ENCODE measurements around the gene CD59.

Gene CD59, protein sequence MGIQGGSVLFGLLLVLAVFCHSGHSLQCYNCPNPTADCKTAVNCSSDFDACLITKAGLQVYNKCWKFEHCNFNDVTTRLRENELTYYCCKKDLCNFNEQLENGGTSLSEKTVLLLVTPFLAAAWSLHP

DNA sequence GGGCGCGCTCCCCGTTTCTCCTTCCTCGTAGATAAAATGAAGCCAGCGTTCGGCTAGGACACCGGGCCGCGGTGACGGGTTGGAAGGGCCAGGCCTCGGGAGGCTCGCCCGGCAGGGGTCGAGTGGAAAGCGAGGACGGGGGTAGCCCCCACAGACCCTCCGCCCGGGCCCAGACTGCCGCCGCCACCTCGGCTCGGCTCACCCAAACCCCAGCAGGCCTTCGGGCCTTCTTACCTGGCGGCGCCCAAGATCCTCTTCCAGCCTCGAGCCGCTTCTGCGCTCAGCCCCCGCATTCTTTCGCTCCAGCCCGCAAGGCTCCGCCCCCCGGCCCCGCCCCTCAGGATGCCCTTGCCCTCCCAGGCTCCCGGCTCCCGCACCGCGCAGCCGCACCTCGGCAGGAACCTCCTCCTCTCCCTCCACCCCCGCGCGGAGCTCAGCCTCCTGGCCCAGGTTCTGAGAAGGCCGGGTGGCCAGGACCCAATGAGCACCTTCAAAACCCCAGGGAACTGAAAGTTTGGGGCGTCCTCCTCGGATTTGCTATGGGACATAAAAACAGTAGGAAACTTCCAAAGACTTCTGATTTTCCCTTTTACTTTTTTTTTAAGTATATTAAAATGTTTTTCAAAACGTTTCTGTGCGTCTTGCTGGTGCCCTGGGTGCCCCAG is at the start of gene CD59:
TSS of gene CD59 (minus strand) at position 276 of the 665 bp plus-strand sequence. CDS start 13,978 bp downstream, outside the sequence.
- DNase-seq = peak; percentile 92

DNA sequence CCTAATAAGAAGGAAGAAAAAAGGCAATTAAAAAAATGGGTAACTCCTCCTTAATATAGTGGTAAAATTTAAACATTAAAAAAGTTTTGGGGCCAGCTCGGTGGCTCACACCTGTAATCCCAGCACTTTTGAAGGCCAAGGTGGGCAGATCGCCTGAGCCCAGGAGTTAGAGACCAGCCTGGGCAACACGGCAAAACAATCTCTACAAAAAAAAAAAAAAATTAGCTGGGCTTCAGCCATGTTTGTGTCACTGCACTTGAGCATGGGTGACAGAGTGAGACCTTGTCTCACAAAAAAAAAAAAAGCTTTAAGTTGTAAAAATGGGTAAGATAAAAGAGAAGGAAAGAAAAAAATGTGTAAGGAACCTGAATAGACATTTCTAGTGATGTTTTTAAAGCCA is 49.4 kb upstream of the CD59 start:
- DNase-seq = no peak

DNA sequence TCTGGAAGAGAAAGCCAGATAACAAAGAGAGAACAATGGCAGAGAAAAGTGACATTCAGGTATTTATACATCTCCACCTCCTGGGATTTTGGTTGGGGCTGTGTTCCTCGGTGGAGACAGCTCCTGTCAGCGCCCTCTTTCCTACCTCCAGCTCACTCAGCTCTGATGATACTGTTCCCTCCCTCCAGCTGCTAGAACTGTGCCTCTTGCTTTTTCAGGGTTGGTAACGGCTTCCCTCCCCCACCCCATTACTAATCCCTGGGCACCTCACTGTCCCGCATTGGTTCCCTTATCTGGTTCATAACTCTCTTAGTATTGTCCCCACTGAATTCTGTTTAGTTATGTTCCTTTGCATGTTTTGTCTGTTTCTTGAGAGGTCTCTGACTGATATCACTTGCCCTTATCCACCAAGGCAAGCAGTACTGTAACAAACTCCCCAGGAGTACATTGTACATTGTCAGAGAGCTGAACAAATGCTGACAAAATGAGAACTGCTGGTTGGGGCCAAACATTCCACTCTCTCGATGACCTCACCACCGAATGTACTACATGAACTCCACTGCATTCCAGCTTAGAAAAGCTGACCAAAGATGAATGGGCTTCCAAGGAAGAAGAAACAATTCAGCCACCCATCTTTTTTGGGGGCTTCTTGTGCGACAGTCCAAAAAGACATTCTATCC is 43.8 kb upstream of the CD59 start:
- no peak for DNase-seq

DNA sequence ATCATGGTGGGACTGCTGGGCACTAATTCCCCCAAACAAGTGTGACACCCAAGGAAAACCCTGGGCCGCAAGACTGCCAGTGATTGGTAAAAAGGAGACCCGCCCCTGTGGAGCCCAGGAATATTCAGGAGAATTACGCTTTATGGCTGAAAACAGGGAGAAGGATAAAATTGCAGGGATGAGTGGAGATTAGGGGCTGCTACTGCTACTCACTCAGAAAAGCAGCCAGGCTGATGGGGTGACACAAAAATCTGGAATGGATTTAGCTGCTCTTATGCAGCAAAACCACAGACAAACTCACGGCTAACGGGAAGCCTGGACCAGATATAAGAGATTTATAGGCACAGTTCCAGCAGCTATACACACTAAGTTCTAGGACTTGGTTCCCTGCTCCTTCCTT is 42.5 kb upstream of the CD59 start:
- DNase-seq = no peak

DNA sequence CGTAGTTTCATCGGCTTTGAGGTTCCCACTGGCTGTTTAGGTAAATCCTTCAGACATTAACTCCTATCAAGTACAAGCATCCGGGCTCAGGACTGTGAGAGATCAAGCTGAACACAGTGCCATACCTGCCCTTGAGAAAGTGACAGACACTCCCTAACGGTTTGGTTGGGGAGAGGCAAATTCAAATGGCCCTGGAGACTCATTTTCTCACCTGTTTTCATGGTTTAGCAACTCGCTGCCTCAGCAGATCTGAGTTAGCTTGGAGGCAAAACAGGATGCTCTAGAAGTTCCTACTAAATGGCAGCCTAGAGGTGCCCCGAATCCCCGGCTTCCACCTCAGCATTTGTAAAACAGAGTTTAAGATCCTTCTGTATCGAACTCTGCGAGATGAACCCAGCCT is 41.7 kb upstream of the CD59 start:
- no peak for DNase-seq

DNA sequence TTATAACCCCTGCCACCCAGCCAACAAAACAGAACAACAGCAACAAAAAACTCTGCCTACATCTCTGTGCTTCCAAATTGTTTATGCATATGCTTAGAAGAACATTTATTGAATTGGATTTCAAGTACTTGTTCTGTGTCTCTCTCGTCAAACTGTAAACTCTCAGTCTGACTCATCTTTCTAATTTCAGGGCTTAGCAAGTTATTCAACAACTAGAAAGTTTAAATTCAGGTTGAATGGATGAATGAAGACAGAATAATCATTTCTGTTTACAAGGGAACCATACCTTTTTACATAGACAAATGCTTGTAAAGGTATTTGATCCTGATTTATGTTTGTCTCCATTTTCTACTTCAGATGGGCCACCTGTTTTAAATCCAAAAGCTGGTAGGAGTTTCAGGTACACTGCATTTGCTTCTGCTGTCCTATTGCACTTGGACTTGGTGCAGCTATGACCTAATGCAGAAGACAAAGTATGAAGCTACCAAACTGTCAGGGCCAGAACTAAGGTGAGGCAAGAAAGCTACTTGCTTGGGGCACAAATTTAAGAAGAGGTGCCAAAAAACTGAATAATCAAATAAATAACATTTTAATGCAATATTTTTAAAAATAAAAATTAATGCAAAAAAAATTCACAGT is 39.7 kb upstream of the CD59 start:
- DNase-seq = no peak

DNA sequence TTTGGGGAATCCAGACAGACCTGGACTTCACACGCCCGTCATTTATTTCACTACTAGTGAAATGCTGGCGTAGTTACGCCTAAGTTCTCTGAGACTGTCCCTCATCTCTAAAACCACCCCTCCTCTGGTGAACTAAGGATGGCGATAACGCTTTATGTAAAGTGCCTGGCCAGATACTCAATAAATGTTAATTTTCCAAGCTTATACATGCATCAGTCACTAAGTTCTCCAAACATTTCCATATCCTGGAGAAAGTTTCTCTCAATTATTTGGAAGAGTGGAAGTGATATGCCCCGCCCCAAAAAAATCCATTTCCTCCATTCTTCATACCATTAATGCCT is 39.2 kb upstream of the CD59 start:
- DNase-seq = no peak

DNA sequence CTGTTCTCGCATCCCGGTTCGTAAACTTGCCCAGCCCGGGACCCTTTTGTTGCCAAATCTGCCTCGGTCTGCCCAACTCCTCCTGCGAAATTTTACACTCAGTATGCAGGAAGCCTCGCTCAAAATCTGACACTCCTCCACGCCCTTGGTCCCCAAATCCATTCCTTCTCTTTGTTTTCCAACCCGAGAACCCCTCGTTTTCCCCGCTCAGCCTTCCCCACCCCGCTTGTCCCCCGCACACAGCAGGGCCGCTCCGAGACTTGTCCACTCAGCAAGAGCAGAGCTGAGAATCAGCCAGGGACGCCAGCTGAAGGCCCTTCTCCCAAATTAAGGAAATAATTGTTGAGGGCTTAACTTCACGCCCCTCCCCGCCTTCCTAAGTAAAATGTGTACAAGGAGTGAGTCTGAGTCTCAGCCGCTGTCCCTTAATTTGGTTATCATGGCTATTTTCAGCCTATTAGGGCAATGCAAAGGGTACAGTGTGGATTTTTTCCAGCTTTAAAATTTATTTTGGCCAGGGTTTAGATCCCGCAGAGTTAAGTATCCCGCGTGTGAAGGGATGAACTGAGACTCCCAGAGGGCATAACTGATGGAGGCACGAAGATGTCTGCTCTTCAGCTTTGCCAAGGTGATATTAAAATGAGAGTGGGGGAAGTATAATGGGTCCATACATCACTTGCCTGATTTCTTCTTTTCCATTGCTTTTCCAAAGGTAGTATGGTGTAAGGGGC is 38.7 kb upstream of the CD59 start:
- DNase-seq = no peak

DNA sequence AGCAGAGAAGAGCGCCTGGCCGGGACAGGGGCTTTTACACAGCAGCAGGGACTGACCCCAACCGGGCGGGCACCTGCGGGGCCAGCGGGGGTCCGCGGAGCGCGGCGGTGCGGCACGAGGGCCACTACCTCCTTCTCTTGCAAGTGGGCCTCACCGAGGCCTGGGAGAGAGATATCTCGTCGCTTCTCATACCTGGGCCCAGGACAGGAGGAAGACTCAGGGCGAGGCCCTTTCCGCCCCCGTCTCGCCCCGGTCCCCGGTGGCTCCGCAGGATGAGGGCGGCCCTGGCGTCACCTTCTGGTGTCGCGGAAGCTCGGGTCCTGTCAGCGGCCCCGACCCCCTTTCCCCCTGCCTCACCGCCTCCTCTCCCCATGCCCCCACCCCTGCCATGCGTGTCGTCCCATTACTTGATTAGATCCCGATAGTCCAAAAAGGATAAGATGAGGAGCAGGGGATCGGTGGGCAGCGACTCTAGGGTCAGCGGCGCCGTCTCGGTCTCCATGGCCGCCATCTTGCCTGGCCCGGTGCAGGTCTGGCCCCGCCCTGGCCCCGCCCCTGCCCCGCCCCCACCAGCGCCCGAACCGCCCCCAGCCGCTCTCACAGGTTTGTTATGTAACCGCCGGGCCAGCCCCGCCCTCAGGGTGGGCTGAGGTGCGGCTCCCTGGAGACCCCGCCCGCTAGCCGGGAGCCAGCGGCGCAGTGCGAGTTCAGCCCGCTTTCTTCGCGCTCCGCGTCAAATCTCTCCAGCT is 37.9 kb upstream of the CD59 start, which contains the start of gene FBXO3:
TSS of gene FBXO3 (minus strand) at position 534 of the 749 bp plus-strand sequence. CDS start at position 511, 23 bp downstream.
- peak; percentile 85 for DNase-seq

DNA sequence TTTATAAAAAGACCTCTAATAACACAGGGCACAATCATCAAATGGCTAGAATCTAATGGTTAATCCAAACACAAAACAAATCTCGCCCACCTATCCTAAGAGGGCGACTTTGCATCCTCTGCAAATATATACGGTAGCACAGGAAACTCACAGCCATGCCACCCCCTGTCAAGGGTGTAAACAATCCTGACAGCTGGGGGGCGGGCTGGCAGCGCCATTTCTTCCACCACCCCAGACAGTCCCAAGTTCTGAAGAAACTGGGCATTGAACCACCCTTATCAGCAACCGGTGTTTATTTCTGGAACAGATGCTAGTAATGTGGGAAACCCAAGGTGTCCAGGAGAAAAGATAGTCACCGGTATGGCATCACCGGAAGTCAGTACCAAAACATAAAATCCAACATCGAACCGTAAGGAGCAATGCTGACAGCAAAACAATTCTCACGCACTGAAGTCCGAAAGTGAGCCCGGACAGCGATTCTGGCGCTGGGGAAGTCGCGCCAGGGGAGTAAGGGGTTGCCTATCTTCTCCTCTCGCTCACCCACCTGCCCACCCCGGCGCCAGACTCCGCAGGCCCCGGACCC is 37.3 kb upstream of the CD59 start:
- DNase-seq = peak; percentile 29

DNA sequence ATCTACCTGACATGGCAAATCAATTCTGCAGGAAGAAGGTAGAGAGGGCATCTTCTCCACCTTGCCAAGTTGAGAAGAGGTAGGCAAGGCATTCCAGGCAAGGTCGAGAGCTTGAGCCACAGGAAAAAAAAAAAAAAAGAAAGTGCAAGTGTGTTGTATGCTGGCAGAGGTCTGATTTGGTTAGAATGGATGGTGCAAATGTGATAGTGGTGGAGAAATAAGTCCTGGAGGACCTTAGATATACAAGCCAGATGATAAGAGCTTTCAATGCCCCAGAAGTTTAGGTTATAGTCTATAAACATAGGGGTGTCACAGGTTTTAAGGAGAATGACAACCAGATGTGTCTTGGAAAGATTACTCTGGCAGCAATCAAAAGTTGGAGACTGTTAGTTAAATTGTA is 36.6 kb upstream of the CD59 start:
- no peak for DNase-seq

DNA sequence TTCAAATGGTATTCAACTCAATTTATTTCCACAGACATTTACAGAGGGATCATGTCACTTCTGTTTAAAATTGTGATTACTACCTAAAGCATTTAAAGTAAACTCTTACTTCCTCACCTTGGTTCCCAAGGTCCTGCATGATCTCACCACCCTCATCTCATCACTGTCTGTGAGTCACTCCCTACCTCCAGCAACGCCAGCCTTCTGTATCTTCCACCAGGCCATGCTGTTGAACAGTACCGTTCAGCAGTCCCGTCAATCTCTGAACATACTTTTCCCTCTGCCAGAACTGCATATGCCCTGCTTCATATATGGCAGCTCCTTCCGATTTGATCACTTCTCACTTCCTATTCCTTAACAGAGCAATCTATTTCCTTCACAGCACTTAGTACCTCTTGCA is 36.1 kb upstream of the CD59 start:
- no peak for DNase-seq

DNA sequence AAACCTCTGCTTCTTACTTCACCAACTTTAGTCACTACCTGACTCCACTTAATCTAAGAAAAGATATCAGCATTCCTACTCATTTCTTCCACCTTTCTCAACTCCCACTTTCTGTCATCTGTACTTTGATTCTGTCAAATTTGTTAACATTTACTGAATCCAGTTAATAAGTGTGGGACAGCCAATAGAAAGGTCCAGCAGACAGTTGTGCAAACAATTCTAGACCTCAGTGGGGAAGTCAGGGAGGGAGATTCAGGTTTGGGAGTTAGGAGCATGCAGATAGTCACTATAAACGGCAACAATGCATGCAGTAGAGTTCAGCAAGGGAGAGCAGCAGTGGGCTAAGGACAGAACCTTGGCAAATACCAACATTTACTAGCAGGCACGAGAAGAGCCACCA is 34.0 kb upstream of the CD59 start:
- no peak for DNase-seq

DNA sequence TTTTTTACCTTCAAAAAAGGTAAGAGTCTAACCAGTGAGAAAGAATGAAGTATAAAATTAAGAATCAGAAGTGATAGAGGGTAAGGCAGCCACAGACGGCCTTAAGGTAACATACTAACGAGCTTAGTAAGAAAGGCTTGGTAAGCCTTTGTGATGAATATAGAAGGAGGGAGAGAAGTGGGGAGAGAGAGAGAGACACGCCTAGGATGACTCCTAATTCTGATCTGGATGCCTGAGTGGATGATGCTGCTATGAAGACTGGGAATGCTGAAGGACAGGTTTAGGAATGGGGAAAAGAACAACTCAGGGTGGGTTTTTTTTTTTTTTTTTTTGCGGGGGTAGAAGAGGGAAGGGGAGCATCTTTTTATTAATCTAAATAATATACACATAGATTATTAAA is 33.3 kb upstream of the CD59 start:
- no peak for DNase-seq

DNA sequence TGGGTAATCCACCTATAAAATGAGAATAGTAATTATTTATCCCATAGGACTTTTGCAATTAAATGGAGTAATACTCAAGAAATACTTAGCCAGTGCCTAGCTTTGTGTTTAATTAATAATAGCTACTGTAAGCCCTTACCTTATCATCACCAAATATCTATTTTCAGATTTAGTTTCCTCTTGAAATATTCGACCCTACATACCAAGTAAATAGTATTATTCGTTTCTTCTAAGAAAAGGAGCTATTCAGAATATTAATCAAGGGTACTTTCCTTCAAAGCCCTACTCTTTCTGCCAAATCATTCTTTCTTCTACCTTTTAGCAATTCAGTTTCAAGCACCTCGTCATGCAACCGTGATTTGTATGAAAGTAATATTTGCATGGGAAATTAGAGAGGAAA is 31.4 kb upstream of the CD59 start:
- DNase-seq = no peak

DNA sequence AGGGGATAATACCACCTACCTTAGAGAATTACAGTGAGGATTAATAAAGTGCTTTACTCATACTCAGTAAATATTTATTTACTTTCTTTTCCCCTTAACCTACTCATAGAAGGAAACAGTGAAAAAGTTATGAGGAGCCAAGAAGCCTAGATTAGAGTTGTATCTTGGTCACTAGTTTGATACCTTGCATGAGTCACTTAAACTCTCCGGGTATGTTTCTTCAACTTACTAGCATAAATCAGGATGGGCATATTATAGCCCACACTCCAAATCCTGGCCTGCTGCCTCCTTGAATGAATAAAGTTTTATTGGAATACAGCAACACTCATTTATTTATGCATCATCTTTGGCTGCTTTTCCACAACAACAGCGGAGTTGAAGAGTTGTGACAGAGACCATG is 29.9 kb upstream of the CD59 start:
- DNase-seq = no peak

DNA sequence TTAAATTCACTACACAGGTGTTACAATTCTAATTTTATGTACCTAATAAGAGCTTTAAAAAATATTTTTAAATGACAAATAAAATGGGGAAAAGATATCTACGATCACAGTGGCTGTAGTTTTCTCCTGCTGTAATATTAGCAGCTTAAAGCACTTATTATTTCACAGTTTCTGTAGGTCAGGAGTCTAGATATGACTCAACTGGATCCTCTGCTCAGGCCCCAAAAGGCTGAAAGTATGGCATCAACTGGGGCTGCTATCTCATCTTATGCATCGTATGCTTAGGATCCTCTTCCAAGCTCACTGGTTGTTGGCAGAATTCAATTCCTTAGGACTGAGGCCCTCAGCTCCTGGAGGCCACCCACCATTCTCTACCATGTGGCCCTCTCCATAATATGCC is 25.2 kb upstream of the CD59 start:
- DNase-seq = no peak

DNA sequence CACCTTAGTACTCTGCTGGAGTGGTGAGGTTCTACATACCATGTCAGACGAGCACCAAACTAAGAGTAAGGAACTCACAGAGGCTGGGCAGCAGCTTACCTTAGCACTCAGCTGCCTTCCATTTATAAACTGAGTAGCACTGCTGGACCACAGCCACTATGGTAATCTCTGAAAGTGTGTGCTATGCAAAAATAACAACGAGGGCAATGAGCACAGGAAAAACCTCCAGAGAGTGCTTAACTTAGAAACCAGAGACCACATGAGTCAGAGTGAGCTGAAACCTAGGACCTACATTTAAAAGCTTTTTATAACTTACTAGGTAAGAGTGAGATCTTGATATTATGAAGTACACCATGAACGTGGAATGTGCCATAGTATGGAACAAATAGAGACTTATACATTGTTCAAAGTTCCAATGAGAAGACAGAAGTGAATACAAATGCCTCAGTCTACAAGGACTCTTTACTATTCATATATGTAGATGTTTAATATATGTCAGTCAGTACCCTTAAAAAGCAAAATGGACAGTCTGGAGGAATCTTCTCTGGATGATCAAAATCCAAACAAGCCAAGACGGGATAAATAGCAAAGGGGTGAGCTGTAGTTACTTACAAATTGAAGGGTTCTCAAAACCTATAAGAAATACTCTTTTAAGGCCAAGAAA is 17.2 kb upstream of the CD59 start:
- DNase-seq = peak; percentile 55

DNA sequence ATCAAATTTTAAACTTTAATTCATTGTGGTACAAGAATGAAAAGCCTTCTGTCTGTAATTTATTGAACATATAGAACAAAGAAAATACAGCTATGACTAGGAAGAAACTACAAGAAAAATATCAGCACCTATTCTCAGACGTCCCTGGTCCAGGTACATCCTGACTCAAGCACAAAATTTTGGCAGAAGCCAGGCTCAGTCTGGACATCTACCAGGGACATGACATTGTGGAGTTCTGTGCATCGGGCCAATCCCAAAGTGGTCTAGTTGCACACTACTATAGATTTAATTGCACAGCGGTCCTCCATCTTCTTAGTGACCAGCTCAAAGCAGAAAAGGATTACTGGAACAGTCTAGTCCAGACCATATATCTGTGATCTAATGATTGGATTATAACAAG is 15.7 kb upstream of the CD59 start:
- no peak for DNase-seq

DNA sequence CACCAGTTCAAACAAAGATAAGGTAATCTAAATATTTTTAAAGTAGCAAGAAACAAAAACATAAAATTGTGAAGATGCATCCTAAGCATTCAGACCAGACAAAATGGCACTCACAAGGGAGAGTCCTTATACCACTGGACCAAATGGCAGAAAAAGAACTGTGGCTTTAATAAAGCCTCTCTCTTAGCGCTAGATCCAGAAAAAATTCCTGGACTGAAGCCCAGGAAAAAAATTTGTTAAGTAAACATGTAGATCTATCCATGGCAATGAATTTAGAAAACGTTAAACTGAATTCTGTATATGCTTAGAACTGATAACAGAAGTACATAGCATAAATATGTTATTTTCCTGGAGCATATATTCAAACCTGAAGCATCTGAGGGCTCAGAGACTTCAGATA is 11.8 kb upstream of the CD59 start:
- DNase-seq = no peak

DNA sequence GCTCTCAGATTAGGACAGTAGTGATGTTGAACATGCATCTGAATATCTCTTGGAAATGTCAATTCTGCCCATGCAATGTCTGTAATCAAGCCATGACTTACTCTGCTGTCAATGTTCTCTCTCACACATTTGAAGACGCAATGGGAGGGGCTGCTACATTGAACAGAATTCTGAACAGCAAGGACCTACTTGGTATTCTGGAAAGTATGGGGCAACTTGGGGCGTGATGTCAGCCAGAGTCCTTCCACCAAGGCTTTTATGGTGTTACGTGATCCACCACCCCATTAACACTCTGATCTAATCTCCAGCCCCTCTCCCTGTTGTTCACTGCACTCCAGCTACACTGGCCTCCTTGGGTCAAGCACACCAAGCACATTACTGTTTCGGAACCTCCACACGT is 7.1 kb upstream of the CD59 start:
- no peak for DNase-seq
